Measurements from ENCODE around the gene TNF. TPM values are rescaled to one million over a fixed set of nuclear protein-coding genes. Genes with fewer than 3 reads are reported as not detected.
A peak's percentile ranks its signal among the peaks of the same experiment; 100 is the strongest.
"Not testable (repeated sequence)": the region's sequence is repeated elsewhere in the genome, so short reads cannot be mapped to it uniquely, and the experiment has no call there.

Gene TNF
- total RNA-seq, 4 donors from 2014 or later: 0.67 to 3.4 TPM; not detected in 2

DNA sequence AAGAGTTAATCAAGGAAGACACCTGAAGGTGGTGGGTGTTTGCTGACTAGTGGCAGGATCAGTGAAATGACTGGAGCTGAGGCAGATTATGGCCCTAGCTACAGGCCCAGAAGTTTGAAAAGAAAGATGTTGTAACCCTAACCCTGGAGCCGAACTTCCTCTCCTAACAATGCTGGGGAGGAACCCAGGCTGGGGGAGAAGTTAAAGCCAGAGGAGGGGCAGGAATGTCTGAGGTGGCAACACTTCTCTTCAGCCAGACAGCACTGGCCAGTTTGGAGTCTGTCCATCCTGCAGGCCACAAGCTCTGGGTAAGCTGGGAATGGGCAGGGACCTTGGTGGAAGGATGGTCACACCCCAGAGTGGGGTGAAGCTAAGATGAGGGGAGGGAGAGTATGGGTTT lies 10.6 kb downstream of the TNF start, which contains the start of gene LST1:
LST1 (plus strand) TSS at position 270 of the 400 bp plus-strand sequence. CDS start 1,023 bp downstream, outside the sequence.
- TF ChIP-seq, protein P1, sequence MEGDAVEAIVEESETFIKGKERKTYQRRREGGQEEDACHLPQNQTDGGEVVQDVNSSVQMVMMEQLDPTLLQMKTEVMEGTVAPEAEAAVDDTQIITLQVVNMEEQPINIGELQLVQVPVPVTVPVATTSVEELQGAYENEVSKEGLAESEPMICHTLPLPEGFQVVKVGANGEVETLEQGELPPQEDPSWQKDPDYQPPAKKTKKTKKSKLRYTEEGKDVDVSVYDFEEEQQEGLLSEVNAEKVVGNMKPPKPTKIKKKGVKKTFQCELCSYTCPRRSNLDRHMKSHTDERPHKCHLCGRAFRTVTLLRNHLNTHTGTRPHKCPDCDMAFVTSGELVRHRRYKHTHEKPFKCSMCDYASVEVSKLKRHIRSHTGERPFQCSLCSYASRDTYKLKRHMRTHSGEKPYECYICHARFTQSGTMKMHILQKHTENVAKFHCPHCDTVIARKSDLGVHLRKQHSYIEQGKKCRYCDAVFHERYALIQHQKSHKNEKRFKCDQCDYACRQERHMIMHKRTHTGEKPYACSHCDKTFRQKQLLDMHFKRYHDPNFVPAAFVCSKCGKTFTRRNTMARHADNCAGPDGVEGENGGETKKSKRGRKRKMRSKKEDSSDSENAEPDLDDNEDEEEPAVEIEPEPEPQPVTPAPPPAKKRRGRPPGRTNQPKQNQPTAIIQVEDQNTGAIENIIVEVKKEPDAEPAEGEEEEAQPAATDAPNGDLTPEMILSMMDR (IDR thresholded peaks at IDR 0.05): no peak
- TF ChIP-seq POLR2A (IDR thresholded peaks at IDR 0.05): no peak

GRCh38 chr6:31586599-31587281 lies 11.4 kb downstream of the TNF start:
- Histone ChIP-seq H3K9me3 (no peaks in the 10 kb centered on the region), H3K36me3 (no peaks in the 10 kb centered on the region), H3K27ac (peak overlapping the region; percentile 19 to 93 (median 54)), H3K4me3 (peak overlapping the region in 1 of 4 donors; percentile 12), H3K27me3 (no peaks in the 10 kb centered on the region), H3K4me1 (peaks cover 0 to 33% (median 17%) of the 10 kb centered on the region in 4 donors)
- DNase-seq: peak in 2 of 3 donors; percentile 70 to 76
- TF ChIP-seq, protein P1 (IDR thresholded peaks at IDR 0.05): no peak
- no peak for TF ChIP-seq POLR2A (IDR thresholded peaks at IDR 0.05)

More for the DNA sequence above, 10.6 kb downstream of the TNF start, which contains the start of gene LST1:
- Histone ChIP-seq H3K4me3 (peak within 1 kb of the TSS in 1 of 4 donors; percentile 12), H3K36me3 (no peaks in the 10 kb centered on the region), H3K4me1 (peaks cover 0 to 33% (median 19%) of the 10 kb centered on the region in 4 donors), H3K27ac (peak within 1 kb of the TSS; percentile 19 to 93 (median 54)), H3K27me3 (no peaks in the 10 kb centered on the region), H3K9me3 (no peaks in the 10 kb centered on the region)
- DNase-seq: no peak

DNA sequence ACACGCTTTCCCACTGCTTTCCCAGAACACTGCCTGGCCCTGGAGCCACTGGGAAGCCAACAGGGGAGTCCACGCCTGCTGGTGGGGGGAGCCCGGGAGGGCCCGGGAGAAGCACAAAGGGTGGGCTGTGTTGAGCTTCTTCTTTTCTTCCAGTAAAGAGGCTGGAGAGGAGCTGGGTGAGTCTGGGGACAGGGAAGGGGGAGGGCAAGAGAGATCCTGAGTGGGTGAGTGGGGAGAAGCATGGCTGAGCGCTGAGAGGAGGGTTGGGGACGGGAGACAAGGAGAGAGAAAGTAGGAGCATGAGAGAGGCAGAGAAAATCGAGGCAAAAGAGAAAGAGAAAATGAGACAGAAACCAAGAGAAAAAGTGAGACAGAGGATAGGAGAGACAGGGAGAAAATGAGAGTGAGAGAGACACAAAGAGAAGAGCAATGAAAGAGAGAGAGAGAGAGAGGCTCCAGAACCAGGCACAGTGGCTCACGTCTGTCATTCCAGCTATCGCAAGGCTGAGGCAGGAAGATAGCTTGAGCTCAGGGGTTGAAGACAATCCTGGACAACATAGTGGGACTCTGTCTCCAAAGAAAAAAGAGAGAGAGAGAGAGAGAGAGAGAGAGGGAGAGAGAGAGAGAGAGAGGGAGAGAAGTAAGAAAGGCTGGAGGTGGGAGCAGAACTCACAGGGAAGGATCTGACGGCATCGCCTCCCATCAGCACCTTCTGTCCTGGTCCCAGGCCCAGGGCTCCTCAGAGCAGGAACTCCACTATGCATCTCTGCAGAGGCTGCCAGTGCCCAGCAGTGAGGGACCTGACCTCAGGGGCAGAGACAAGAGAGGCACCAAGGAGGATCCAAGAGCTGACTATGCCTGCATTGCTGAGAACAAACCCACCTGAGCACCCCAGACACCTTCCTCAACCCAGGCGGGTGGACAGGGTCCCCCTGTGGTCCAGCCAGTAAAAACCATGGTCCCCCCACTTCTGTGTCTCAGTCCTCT lies 12.7 kb downstream of the TNF start:
- no peak for DNase-seq
- no peaks in the 10 kb centered on the region for H3K36me3 ChIP-seq
- no peaks in the 10 kb centered on the region for H3K27me3 ChIP-seq
- TF ChIP-seq, protein P1 (IDR thresholded peaks at IDR 0.05): no peak
- no peak for TF ChIP-seq POLR2A (IDR thresholded peaks at IDR 0.05)
- H3K9me3 ChIP-seq: no peaks in the 10 kb centered on the region
- H3K4me1 ChIP-seq: peaks cover 0 to 28% (median 17%) of the 10 kb centered on the region in 4 donors
- peak overlapping the region; percentile 19 to 93 (median 48) for H3K27ac ChIP-seq
- peak overlapping the region in 2 of 4 donors; percentile 7 to 10 for H3K4me3 ChIP-seq

DNA sequence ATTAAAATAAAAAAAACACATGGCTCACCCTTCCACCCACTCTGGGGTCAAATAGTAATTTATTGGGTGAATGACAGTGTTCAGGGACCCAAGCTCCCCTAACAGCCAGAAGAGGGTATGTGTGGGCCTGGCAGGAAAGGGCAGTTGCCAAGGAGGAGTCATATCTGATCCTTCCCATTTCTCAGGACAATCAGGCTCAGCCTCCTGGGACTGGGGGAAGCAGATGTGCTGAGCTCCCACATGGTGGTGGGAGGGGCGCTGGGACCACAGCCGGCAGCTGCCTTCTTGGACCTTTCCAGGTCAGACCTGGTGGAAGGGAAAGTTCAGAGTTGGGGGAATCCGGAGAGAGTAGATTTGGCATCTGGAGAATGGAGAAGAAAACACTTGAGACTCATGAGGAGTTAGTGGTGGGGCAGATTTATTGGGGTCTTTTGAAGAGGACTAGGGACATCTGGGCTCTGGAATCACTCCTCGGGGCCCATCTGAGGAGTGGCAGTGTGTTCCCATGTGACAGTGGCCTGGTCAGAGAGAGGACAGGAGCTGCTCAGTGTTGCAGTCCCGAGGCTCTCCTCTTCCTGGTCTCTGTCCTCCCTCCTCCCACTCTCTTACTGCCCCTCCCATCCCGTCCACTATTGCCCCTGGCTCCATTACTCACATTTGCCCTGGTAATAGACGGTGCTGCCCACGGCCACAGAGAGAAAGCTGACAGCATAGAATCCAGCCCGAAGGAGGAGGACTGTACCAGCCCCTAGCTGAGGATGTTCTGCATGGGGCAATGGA lies 13.7 kb downstream of the TNF start:
- Histone ChIP-seq H3K36me3 (no peaks in the 10 kb centered on the region), H3K27me3 (no peaks in the 10 kb centered on the region), H3K9me3 (no peaks in the 10 kb centered on the region), H3K4me3 (no peak overlapping the region), H3K27ac (peak overlapping the region in 1 of 4 donors; percentile 93), H3K4me1 (peaks cover 0 to 33% (median 20%) of the 10 kb centered on the region in 4 donors)
- TF ChIP-seq, protein P1 (IDR thresholded peaks at IDR 0.05): no peak
- no peak for TF ChIP-seq POLR2A (IDR thresholded peaks at IDR 0.05)
- no peak for DNase-seq

- H3K36me3 ChIP-seq, H3K27me3 ChIP-seq, DNase-seq, H3K4me3 ChIP-seq, H3K9me3 ChIP-seq, H3K27ac ChIP-seq: not testable (repeated sequence)
- peaks cover 0 to 29% (median 16%) of the 10 kb centered on the region in 4 donors for H3K4me1 ChIP-seq
Measured at GRCh38 chr6:31590691-31591090, 15.3 kb downstream of the TNF start.

Data from Peyer's patch (tissue), 4 donors.